GM18508 (cell line): ENCODE data around the gene CDH12.
"Not testable (repeated sequence)": the region's sequence is repeated elsewhere in the genome, so short reads cannot be mapped to it uniquely, and the experiment has no call there.

Experiments
- ATAC-seq: cut with Tn5 transposase; IDR thresholded peaks from one replicate; pipeline ENCODE4 v1.9.1; 2021; ENCODE audit warnings: moderate number of reproducible peaks; ENCODE audit not compliant: insufficient read depth, unreplicated experiment

CDH12 gene

GRCh38 chr5:22332949-22333348 is 520.2 kb downstream of the CDH12 start:
- not testable (repeated sequence) for ATAC-seq

GRCh38 chr5:22329683-22330082 is 523.5 kb downstream of the CDH12 start:
- no peak for ATAC-seq

GRCh38 chr5:22319798-22320197 is 533.3 kb downstream of the CDH12 start:
- no peak for ATAC-seq

- ATAC-seq, result no peak
These were observed 536.9 kb downstream of the CDH12 start for GRCh38 chr5:22316294-22316693.

- not testable (repeated sequence) for ATAC-seq
These were observed 538.1 kb downstream of the CDH12 start for GRCh38 chr5:22315052-22315451.

GRCh38 chr5:22314548-22314947 is 538.6 kb downstream of the CDH12 start:
- ATAC-seq, result no peak

- ATAC-seq, result no peak
These were observed 547.1 kb downstream of the CDH12 start for GRCh38 chr5:22306011-22306410.

GRCh38 chr5:22295832-22296231 is 557.3 kb downstream of the CDH12 start:
- ATAC-seq, result no peak

- no peak for ATAC-seq
These were observed 560.0 kb downstream of the CDH12 start for GRCh38 chr5:22293147-22293546.

GRCh38 chr5:22278164-22278563 is 575.0 kb downstream of the CDH12 start:
- no peak for ATAC-seq

- no peak for ATAC-seq
These were observed 576.1 kb downstream of the CDH12 start for GRCh38 chr5:22277006-22277405.

- ATAC-seq, result not testable (repeated sequence)
These were observed 587.3 kb downstream of the CDH12 start for GRCh38 chr5:22265855-22266254.

- no peak for ATAC-seq
These were observed 595.0 kb downstream of the CDH12 start for GRCh38 chr5:22258139-22258538.

- ATAC-seq, result no peak
These were observed 602.6 kb downstream of the CDH12 start for GRCh38 chr5:22250528-22250927.

GRCh38 chr5:22249209-22249729 is 603.9 kb downstream of the CDH12 start:
- no peak for ATAC-seq

- ATAC-seq, result no peak
These were observed 607.4 kb downstream of the CDH12 start for GRCh38 chr5:22245770-22246169.

- no peak for ATAC-seq
These were observed 610.6 kb downstream of the CDH12 start for GRCh38 chr5:22242532-22242931.

GRCh38 chr5:22238047-22238446 is 615.1 kb downstream of the CDH12 start:
- ATAC-seq, result no peak

GRCh38 chr5:22226423-22226822 is 626.7 kb downstream of the CDH12 start:
- ATAC-seq, result no peak

- no peak for ATAC-seq
These were observed 630.1 kb downstream of the CDH12 start for GRCh38 chr5:22223079-22223478.

GRCh38 chr5:22213703-22214495 is 639.2 kb downstream of the CDH12 start:
- not testable (repeated sequence) for ATAC-seq
